Right cardiac atrium (tissue), 5 donors: ENCODE results near the gene RASAL1. TPM values are rescaled to one million over a fixed set of nuclear protein-coding genes. Genes with fewer than 3 reads are reported as not detected.
A peak's percentile ranks its signal among the peaks of the same experiment; 100 is the strongest.
"Not testable (repeated sequence)": the region's sequence is repeated elsewhere in the genome, so short reads cannot be mapped to it uniquely, and the experiment has no call there.

Experiments
- ATAC-seq, 2 donors: fragments of 200-7000 bp; cut with Tn5 transposase; one replicate each; pipeline versions ENCODE4 v1.8.0 to v1.9.1; 2020; ENCODE audit warnings: moderate library complexity in 2 of 2, mild to moderate bottlenecking in 1 of 2
- DNase-seq, 3 donors: peaks; one replicate each; pipeline ENCODE4 v3.0.0-alpha.2; 2020
- H3K27ac ChIP-seq: one replicate; pipeline ENCODE4 v1.5.1; 2013; ENCODE audit warnings: mild to moderate bottlenecking, low read length, control low read depth, moderate library complexity
- H3K27me3 ChIP-seq: one replicate; pipeline ENCODE4 v1.6.1; 2013; ENCODE audit not compliant: control insufficient read depth, insufficient read depth
- H3K4me1 ChIP-seq: one replicate; pipeline ENCODE4 v1.6.1; 2013; ENCODE audit warnings: low read length; ENCODE audit not compliant: control insufficient read depth, insufficient read depth
- H3K4me3 ChIP-seq: one replicate; pipeline ENCODE4 v1.5.1; 2013; ENCODE audit warnings: low read length, control low read depth
- H3K9me3 ChIP-seq: one replicate; pipeline ENCODE4 v1.6.1; 2013; ENCODE audit warnings: low read length; ENCODE audit not compliant: control insufficient read depth
- WGBS: extraction: QIAGEN DNeasy Blood & Tissue Kit; methylation state at CpG from one replicate; pipeline ENCODE4 v1.1.7; 2013; 5-methylcytosine and 5-hydroxymethylcytosine counted together
- intact Hi-C, 4 donors: fragments of 100-400 bp; cut with DNase I; formaldehyde crosslinking; loops; one replicate each; pipeline versions ENCODE4 v1.11.0 to v1.14.0; 2022 to 2023
- polyA plus RNA-seq: library from polyadenylated mRNA; stranded (reverse); fragments of 200-250 nt; gene quantifications from one replicate; pipeline ENCODE4 v1.2.3, GENCODE V29; 2013
- total RNA-seq, 4 donors: library from RNA; stranded (reverse); fragmentation: NEBNext Ultra II Directional; extraction: Animal tissue kit (Norgen Biotek cat#: 25700); gene quantifications; one replicate each; pipeline ENCODE4 v1.2.1, GENCODE V29; 2021
- donor health status: healthy with polysubstance abuse.
- donor health status: DM: no; HTN: yes; CAD: no.
- donor health status: DM: no; HTN: no; CAD: no.
- donor health status: DM: no; HTN: yes; CAD: no; lungs with severe emphysema.
- donor health status: DM: yes; HTN: yes; CAD: no.

RASAL1 gene
- total and polyA plus RNA-seq, 5 donors, result not detected

DNA sequence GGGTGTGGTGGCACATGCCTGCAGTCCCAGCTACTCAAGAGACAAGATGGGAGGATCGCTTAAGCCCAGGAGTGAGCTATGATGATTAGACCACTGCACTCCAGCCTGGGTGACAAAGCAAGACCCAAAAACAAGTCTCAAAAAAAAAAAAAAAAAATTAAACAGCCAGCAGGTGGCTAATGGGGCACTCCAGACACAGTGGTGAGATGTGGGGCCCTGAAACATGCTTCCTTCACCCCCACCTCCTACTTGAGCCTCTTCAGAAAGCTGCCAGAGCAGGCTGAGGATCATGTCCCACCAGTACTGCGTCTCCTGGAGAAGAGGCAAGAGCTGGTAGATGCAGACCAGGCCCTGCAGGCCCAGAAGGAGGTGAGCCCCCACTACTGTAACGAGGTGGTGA is 16.1 kb upstream of the RASAL1 start:
- no peaks in the 10 kb centered on the region for H3K9me3 ChIP-seq
- no peaks in the 10 kb centered on the region for H3K27me3 ChIP-seq
- no peak for DNase-seq
- no peak overlapping the region for H3K27ac ChIP-seq
- 90% methylated on average over 3 of the region's 3 CpGs for WGBS
- H3K4me3 ChIP-seq, result no peak overlapping the region
- no peak for ATAC-seq
- H3K4me1 ChIP-seq, result no peaks in the 10 kb centered on the region
- intact Hi-C loops, result loop anchor here in 3 of 4 donors (5.0 to 10.0 kb wide), 3 partner anchors 97 to 107 kb away; partner anchors contain the start of gene DTX1 (in 1 of the 3)

DNA sequence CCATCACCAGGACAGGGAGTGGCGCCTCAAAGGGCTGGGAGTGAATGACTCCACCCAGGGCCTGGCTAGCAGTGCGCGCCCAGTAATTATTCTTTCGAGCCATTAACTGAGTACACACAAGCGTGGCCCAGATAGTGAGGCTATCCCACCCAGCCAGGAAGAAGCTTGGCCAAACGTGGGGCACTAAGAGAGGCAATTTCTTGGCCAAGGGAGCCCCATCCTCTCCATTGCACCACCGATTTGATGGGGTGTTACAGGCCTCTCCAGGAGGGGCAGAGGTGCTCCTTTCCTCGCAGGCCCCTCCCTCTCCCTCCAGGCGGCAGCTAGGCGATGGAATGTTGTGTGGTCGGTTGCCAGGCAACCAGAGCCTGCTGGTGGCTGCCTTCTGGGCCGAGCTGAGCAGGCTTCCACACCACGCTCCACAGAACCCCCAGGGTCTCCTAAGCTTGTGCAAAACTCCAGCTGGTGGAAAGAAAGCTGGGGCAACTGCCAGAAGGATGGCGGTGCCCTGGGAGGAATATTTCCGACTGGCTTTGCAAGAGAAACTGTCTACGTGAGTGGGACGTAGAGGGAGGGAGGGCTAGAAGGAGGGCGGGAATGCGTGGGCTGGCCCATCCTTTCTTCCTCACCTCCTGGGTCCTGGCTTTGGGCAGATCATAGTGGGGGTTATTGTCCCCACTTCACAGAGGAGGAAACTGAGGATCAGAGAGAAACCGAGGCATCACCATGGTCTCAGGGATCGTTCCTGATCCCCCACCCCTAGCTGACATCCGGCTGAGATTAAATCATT is 14.0 kb upstream of the RASAL1 start, which contains the start of gene CFAP73:
Gene CFAP73, plus strand, starts transcription at position 364 of the 790 bp plus-strand sequence. Its CDS starts 134 bp downstream, at position 498.
- intact Hi-C loops, result loop anchor here in 3 of 4 donors (5.0 to 10.0 kb wide), 3 partner anchors 95 to 105 kb away; partner anchors contain the start of gene DTX1 (in 1 of the 3)
- peak; percentile 78 to 82 for ATAC-seq

GRCh38 chr12:113146999-113147398 is 11.4 kb upstream of the RASAL1 start:
- Histone ChIP-seq H3K9me3 (no peaks in the 10 kb centered on the region), H3K4me3 (no peak overlapping the region), H3K27ac (no peak overlapping the region), H3K27me3 (no peaks in the 10 kb centered on the region), H3K4me1 (no peaks in the 10 kb centered on the region)
- DNase-seq, result no peak
- 87% methylated on average over 2 of the region's 2 CpGs for WGBS
- intact Hi-C loops, result no loop called here
- no peak for ATAC-seq

More for the DNA sequence above, 14.0 kb upstream of the RASAL1 start, which contains the start of gene CFAP73:
- DNase-seq, result peak; percentile 84 to 89 (median 86)
- 24% methylated on average over 22 of the region's 22 CpGs for WGBS
- H3K9me3 ChIP-seq, result no peaks in the 10 kb centered on the region
- H3K4me1 ChIP-seq, result no peaks in the 10 kb centered on the region
- H3K27ac ChIP-seq, result no peak within 1 kb of the TSS
- no peaks in the 10 kb centered on the region for H3K27me3 ChIP-seq
- H3K4me3 ChIP-seq, result no peak within 1 kb of the TSS

DNA sequence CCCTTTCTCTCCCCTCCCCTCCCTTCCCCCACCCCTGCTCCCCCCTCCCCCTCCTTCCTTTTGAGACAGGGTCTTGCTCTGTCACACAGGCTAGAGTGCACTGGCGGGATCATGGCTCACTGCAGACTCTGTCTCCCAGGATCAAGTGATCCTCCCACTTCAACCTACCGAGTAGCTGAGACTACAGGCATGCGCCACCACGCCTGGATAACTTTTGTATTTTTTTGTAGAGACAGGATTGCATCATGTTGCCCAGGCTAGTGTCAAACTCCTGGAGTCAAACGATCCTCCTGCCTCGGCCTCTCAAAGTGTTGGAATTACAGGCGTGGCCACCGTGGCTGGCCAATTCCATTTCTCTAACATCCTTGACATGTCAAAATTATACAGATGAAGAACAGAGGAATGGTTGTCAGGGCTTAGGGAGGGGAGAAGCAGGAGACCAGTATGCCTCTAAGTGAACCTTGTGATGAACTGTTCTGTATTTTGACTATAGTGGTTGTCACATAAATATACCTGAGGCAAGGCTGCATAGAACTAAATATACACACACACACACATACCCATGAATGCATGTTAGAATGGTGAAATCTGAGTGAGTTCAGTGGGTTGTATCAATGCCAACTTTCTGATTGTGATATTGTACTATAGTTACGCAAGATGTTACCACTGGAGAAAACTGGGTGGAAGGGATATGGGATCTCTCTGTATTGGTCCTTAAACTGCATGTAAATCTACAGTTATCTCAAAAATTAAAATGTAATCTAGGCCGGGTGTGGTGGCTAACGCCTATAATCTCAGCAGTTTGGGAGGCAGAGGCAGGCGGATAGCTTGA is 10.4 kb upstream of the RASAL1 start:
- ATAC-seq (no peak), DNase-seq (no peak)
- intact Hi-C loops, result no loop called here
- no peaks in the 10 kb centered on the region for H3K4me1 ChIP-seq
- no peaks in the 10 kb centered on the region for H3K27me3 ChIP-seq
- WGBS, result 77% methylated on average over 12 of the region's 12 CpGs
- H3K9me3 ChIP-seq, result no peaks in the 10 kb centered on the region
- no peak overlapping the region for H3K4me3 ChIP-seq
- no peak overlapping the region for H3K27ac ChIP-seq

DNA sequence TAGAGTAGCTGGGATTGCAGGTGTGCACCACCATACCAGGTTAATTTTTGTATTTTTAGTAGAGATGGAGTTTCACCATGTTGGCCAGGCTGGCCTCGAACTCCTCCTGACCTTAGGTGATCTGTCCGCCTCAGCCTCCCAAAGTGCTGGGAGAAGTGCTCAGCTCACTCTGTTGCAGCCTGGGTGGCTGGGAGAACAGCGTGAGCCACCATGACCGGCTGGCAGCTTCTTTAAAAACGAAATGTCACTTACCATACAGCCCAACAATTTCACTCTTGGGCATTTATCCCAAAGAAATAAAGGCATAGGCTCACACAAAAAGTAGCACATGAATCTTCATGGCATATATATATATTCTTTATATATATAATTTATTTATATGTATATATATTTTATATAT is 9.2 kb upstream of the RASAL1 start:
- intact Hi-C loops, result no loop called here
- no peaks in the 10 kb centered on the region for H3K9me3 ChIP-seq
- H3K4me3 ChIP-seq, result no peak overlapping the region
- no peak overlapping the region for H3K27ac ChIP-seq
- WGBS, result 70% methylated on average over 5 of the region's 5 CpGs
- no peaks in the 10 kb centered on the region for H3K27me3 ChIP-seq
- DNase-seq (no peak), ATAC-seq (no peak)
- no peaks in the 10 kb centered on the region for H3K4me1 ChIP-seq

DNA sequence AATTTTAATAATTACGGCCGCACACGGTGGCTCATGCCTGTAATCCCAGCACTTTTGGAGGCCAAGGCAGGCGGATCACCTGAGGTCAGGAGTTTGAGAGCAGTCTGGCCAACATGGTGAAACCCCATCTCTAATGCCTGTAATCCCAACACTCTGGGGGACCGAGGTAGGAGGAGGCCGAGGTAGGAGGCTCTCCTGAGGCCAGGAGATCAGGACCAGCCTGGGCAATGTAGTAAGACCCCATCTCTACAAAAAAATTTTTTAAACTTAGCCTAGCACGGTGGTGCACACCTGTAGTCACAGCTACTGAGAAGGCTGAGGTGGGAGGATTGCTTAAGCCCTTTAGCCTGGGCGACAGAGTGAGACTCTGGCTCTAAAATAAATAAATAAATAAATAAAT is 8.4 kb upstream of the RASAL1 start:
- 88% methylated on average over 8 of the region's 8 CpGs for WGBS
- Histone ChIP-seq H3K4me3 (no peak overlapping the region), H3K27me3 (no peaks in the 10 kb centered on the region), H3K4me1 (no peaks in the 10 kb centered on the region), H3K9me3 (no peaks in the 10 kb centered on the region), H3K27ac (no peak overlapping the region)
- ATAC-seq, result no peak
- intact Hi-C loops, result no loop called here
- DNase-seq, result no peak

GRCh38 chr12:113142886-113143332 is 7.3 kb upstream of the RASAL1 start:
- peak; percentile 14 to 41 for ATAC-seq
- DNase-seq, result no peak
- 68% methylated on average over 5 of the region's 5 CpGs for WGBS
- Histone ChIP-seq H3K4me1 (no peaks in the 10 kb centered on the region), H3K27me3 (no peaks in the 10 kb centered on the region), H3K27ac (no peak overlapping the region), H3K9me3 (no peaks in the 10 kb centered on the region), H3K4me3 (no peak overlapping the region)
- intact Hi-C loops, result no loop called here

DNA sequence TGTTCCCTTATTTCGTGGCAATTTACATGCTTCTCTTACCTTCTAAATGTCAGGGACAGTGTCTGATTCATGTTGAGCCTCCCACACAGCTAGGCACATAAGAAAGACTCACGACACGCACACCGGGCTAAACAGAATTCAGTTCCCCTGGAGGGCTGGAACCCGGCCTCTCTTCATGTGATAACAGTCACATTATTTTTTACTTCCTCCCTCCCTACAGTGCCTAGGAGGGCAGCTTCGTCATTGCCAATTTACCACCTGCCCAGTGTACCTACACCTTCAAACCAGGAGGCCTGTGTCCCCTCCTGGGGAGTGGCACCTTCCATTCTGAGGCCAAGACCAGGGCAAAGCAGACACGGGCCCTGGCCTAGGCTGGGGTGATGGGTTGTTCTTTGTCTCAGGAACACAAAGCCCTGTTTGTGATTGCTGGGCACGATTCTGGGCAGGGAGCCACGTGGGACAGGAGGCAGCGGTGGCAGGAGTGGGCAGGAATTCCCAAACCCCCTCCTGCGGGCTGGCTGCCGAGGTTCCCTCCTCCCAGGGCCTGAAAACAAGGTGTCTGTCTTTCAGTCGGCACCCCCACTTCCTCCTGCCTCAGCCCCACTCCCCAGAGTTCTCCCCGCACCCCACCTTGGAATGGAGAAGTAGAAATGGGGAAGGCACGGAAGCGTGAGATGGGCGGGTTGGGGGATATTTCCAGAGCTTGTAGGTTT is 6.8 kb upstream of the RASAL1 start:
- no peaks in the 10 kb centered on the region for H3K9me3 ChIP-seq
- no peaks in the 10 kb centered on the region for H3K27me3 ChIP-seq
- ATAC-seq (peak; percentile 57 to 68), DNase-seq (peak in 2 of 3 donors; percentile 69 to 72)
- no peaks in the 10 kb centered on the region for H3K4me1 ChIP-seq
- WGBS, result 55% methylated on average over 17 of the region's 17 CpGs
- H3K27ac ChIP-seq, result no peak overlapping the region
- intact Hi-C loops, result no loop called here
- no peak overlapping the region for H3K4me3 ChIP-seq

- not testable (repeated sequence) for ATAC-seq
- WGBS, result 72% methylated on average over 3 of the region's 3 CpGs
Observed at GRCh38 chr12:113141716-113142115, 6.2 kb upstream of the RASAL1 start.

DNA sequence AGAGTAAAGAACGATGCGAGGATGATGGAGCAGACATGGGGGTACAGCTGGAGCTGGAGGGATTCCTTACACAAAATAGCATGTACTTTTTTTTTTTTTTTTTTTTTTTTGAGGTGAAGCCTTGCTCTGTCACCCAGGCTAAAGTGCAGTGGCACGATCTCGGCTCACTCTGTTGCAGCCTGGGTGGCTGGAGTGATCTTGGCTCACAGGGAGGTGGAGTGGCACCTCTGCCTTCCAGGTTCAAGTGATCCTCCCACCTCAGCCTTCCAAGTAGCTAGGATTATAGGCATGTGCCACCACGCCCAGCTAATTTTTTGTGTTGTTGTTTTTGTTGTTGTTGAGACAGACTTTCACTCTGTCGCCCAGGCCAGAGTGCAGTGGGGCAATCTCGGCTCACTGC is 5.1 kb upstream of the RASAL1 start:
- intact Hi-C loops, result no loop called here
- 85% methylated on average over 7 of the region's 7 CpGs for WGBS
- Histone ChIP-seq H3K9me3 (no peaks in the 10 kb centered on the region), H3K27ac (no peak overlapping the region), H3K27me3 (no peaks in the 10 kb centered on the region), H3K4me1 (no peaks in the 10 kb centered on the region), H3K4me3 (no peak overlapping the region)
- DNase-seq (no peak), ATAC-seq (no peak)

More at GRCh38 chr12:113141716-113142115, 6.2 kb upstream of the RASAL1 start:
- DNase-seq, H3K27me3 ChIP-seq, H3K4me1 ChIP-seq, H3K27ac ChIP-seq, H3K4me3 ChIP-seq, intact Hi-C loops, H3K9me3 ChIP-seq: not testable (repeated sequence)
